H1 (cell line): ENCODE measurements around the gene DSE. TPM values are rescaled to one million over a fixed set of nuclear protein-coding genes. Genes with fewer than 3 reads are reported as not detected.

Experiments
- CTCF ChIA-PET: fragments of 300-600 bp; sonication (Branson Sonifier 250); formaldehyde crosslinking; loops from one replicate; lab custom pipeline; 2021; ENCODE audit not compliant: partially characterized antibody; lab: Charles Lee
- POLR2A ChIA-PET: fragments of 300-600 bp; sonication (Branson Sonifier 250); formaldehyde crosslinking; loops from one replicate; lab custom pipeline; 2021; ENCODE audit warnings: inconsistent platforms; ENCODE audit not compliant: partially characterized antibody; lab: Charles Lee
- DNase-seq, 2 experiments: peaks; one replicate each; pipeline versions ENCODE4 v3.0.0 to v3.0.0-alpha.2; 2010 to 2022; ENCODE audit warnings: low spot score in 2 of 2, low read depth in 1 of 2, mixed read lengths in 1 of 2
- FAIRE-seq: peaks from 2 replicates; lab custom pipeline; 2011; peaks lifted over from hg19 to GRCh38; lab: Jason Lieb, UNC
- H2AFZ ChIP-seq: 2 replicates; pipeline ENCODE4 v1.8.1; 2012; ENCODE audit warnings: low read length, inconsistent platforms
- H2AK5ac ChIP-seq: 2 replicates; pipeline ENCODE4 v1.6.1; 2013; ENCODE audit warnings: low read depth, low read length
- H2BK120ac ChIP-seq: replicated peaks from 2 replicates; pipeline ENCODE3; 2013; ENCODE audit warnings: low read depth, low read length, inconsistent platforms
- H2BK12ac ChIP-seq: 2 replicates; pipeline ENCODE4 v1.6.1; 2013; ENCODE audit warnings: low read depth, low read length
- H2BK15ac ChIP-seq: 2 replicates; pipeline ENCODE4 v1.6.1; 2013; ENCODE audit warnings: low read length
- H2BK20ac ChIP-seq: 2 replicates; pipeline ENCODE4 v1.6.1; 2013; ENCODE audit warnings: low read length
- H2BK5ac ChIP-seq: 2 replicates; pipeline ENCODE4 v1.6.1; 2013; ENCODE audit warnings: low read depth, low read length
- H3K14ac ChIP-seq: 2 replicates; pipeline ENCODE4 v1.6.1; 2013; ENCODE audit warnings: inconsistent platforms; ENCODE audit not compliant: insufficient read length
- H3K18ac ChIP-seq: 2 replicates; pipeline ENCODE4 v1.6.1; 2013; ENCODE audit warnings: low read length; ENCODE audit errors: extremely low read depth
- H3K23ac ChIP-seq: 2 replicates; pipeline ENCODE4 v1.6.1; 2013; ENCODE audit warnings: inconsistent platforms; ENCODE audit not compliant: insufficient read length
- H3K23me2 ChIP-seq: 2 replicates; pipeline ENCODE4 v1.6.1; 2013; ENCODE audit warnings: low read depth, low read length
- H3K27ac ChIP-seq: 2 replicates; pipeline ENCODE4 v1.6.1; 2011; ENCODE audit warnings: low read depth, low read length, inconsistent platforms
- H3K27me3 ChIP-seq, 4 experiments: replicated peaks in 1 of 4; 1 replicate in 1 of 4; 2 replicates in 3 of 4; pipeline versions ENCODE4 v1.6.1 to v1.8.1; 2011 to 2013; ENCODE audit warnings: low read length in 3 of 4, mild to moderate bottlenecking in 3 of 4, inconsistent platforms in 2 of 4, mixed read lengths in 2 of 4, moderate library complexity in 1 of 4; ENCODE audit not compliant: control insufficient read depth in 3 of 4, insufficient read depth in 3 of 4; ENCODE audit errors: extremely low read depth in 1 of 4
- H3K36me3 ChIP-seq, 4 experiments: 2 replicates each; pipeline versions ENCODE4 v1.6.1 to v1.8.1; 2011 to 2013; ENCODE audit warnings: mild to moderate bottlenecking in 4 of 4, low read length in 3 of 4, moderate library complexity in 2 of 4, control low read depth in 1 of 4, inconsistent platforms in 1 of 4; ENCODE audit not compliant: insufficient read depth in 4 of 4, control insufficient read depth in 2 of 4
- H3K4ac ChIP-seq: replicated peaks from 2 replicates; pipeline ENCODE3; 2013; ENCODE audit warnings: low read length, low read depth, mixed read lengths, inconsistent platforms; ENCODE audit not compliant: insufficient read length
- H3K4me1 ChIP-seq, 4 experiments: replicated peaks in 1 of 4; 1 replicate in 1 of 4; 2 replicates in 3 of 4; pipeline versions ENCODE4 v1.6.1 to v1.8.1; 2011 to 2013; ENCODE audit warnings: low read length in 3 of 4, inconsistent platforms in 2 of 4, mixed read lengths in 1 of 4; ENCODE audit not compliant: insufficient read depth in 4 of 4, control insufficient read depth in 3 of 4
- H3K4me2 ChIP-seq, 2 experiments: 2 replicates each; pipeline versions ENCODE4 v1.6.1 to v1.8.1; 2011 to 2013; ENCODE audit warnings: low read depth in 2 of 2, low read length in 2 of 2, control low read depth in 1 of 2, inconsistent platforms in 1 of 2, mild to moderate bottlenecking in 1 of 2; ENCODE audit not compliant: insufficient read depth in 1 of 2
- H3K4me3 ChIP-seq, 4 experiments: fragments of 200-600, 300-600 bp in 1 of 4; sonication (generic), shearing (Covaris generic), sonication (Bioruptor Twin) in 1 of 4; 2 replicates each; pipeline versions ENCODE4 v1.5.1 to v1.8.1; 2011 to 2016; ENCODE audit warnings: low read length in 4 of 4, low read depth in 3 of 4, control low read depth in 2 of 4, inconsistent platforms in 2 of 4, mild to moderate bottlenecking in 2 of 4, mixed read lengths in 1 of 4, moderate library complexity in 1 of 4; ENCODE audit not compliant: insufficient read depth in 2 of 4; ENCODE audit errors: extremely low read depth in 1 of 4
- H3K56ac ChIP-seq: replicated peaks from 2 replicates; pipeline ENCODE3; 2013; ENCODE audit warnings: low read depth, mild to moderate bottlenecking, mixed read lengths, low read length, inconsistent platforms; ENCODE audit not compliant: insufficient read length
- H3K79me1 ChIP-seq: 2 replicates; pipeline ENCODE4 v1.6.1; 2013; ENCODE audit warnings: low read depth, low read length, control low read depth
- H3K79me2 ChIP-seq, 2 experiments: 2 replicates each; pipeline versions ENCODE4 v1.6.1 to v1.8.1; 2012 to 2013; ENCODE audit warnings: low read length in 2 of 2, mild to moderate bottlenecking in 2 of 2, inconsistent platforms in 1 of 2; ENCODE audit not compliant: insufficient read depth in 2 of 2, control insufficient read depth in 1 of 2
- H3K9ac ChIP-seq, 4 experiments: replicated peaks in 1 of 4; 1 replicate in 1 of 4; 2 replicates in 3 of 4; pipeline versions ENCODE4 v1.6.1 to v1.8.1; 2011 to 2013; ENCODE audit warnings: low read depth in 3 of 4, low read length in 3 of 4, control low read depth in 2 of 4, mild to moderate bottlenecking in 2 of 4, moderate library complexity in 2 of 4, inconsistent platforms in 1 of 4; ENCODE audit errors: extremely low read depth in 1 of 4
- H3K9me3 ChIP-seq, 2 experiments: 2 replicates each; pipeline versions ENCODE4 v1.6.1 to v1.8.1; 2012 to 2013; ENCODE audit warnings: mild to moderate bottlenecking in 2 of 2, moderate library complexity in 2 of 2, control low read depth in 1 of 2, inconsistent platforms in 1 of 2, low read depth in 1 of 2, low read length in 1 of 2, mixed read lengths in 1 of 2; ENCODE audit not compliant: insufficient read depth in 2 of 2
- H4K20me1 ChIP-seq, 2 experiments: replicated peaks in 1 of 2; 2 replicates each; pipeline versions ENCODE3 to v1.8.1; 2011 to 2013; ENCODE audit warnings: inconsistent platforms in 2 of 2, low read length in 2 of 2, mild to moderate bottlenecking in 1 of 2; ENCODE audit not compliant: insufficient read depth in 2 of 2, control insufficient read depth in 1 of 2
- H4K5ac ChIP-seq: 2 replicates; pipeline ENCODE4 v1.6.1; 2013; ENCODE audit warnings: low read length, low read depth, mixed read lengths, inconsistent platforms; ENCODE audit not compliant: insufficient read length
- H4K8ac ChIP-seq: 2 replicates; pipeline ENCODE4 v1.8.0; 2013; ENCODE audit warnings: mild to moderate bottlenecking, moderate library complexity, low read length, inconsistent platforms; ENCODE audit not compliant: insufficient read depth; ENCODE audit errors: extremely low read depth
- H4K91ac ChIP-seq: replicated peaks from 2 replicates; pipeline ENCODE3; 2013; ENCODE audit warnings: low read length, mixed read lengths, inconsistent platforms; ENCODE audit not compliant: insufficient read length
- CBX8 ChIP-seq: fragments of 300-800, 300-1000 bp; sonication (generic); IDR thresholded peaks from 2 replicates; pipeline ENCODE4 v1.7.1; 2016; ENCODE audit warnings: low read depth, low read length, borderline replicate concordance
- CREB1 ChIP-seq: IDR thresholded peaks from 2 replicates; pipeline ENCODE4 v1.6.1; 2012; ENCODE audit warnings: inconsistent platforms
- EZH2 ChIP-seq: fragments of 200-600 bp; sonication (generic); IDR thresholded peaks from 2 replicates; pipeline ENCODE4 v1.7.1; 2012; ENCODE audit warnings: low read depth, mild to moderate bottlenecking, moderate library complexity, low read length, inconsistent platforms; ENCODE audit not compliant: severe bottlenecking
- KDM1A ChIP-seq: fragments of 200-600, 300-600 bp; sonication (generic); IDR thresholded peaks from 2 replicates; pipeline ENCODE4 v1.7.1; 2016; ENCODE audit warnings: mild to moderate bottlenecking, low read length, borderline replicate concordance
- KDM4A ChIP-seq: IDR thresholded peaks from one replicate; pipeline ENCODE4 v1.7.1; 2012; ENCODE audit warnings: low read depth, mild to moderate bottlenecking, moderate library complexity, low read length, inconsistent platforms; ENCODE audit not compliant: severe bottlenecking
- POLR2A ChIP-seq, 2 experiments: IDR thresholded peaks; 1 replicate in 1 of 2; 2 replicates in 1 of 2; pipeline ENCODE4 v1.6.1; 2011; ENCODE audit warnings: low read depth in 2 of 2, low read length in 2 of 2, mild to moderate bottlenecking in 2 of 2; ENCODE audit errors: control extremely low read depth in 1 of 2
- POLR2AphosphoS5 ChIP-seq: IDR thresholded peaks from 2 replicates; pipeline ENCODE4 v1.6.1; 2011; ENCODE audit warnings: low read depth, low read length
- RNF2 ChIP-seq: fragments of 200-900, 300-1000 bp; sonication (generic); IDR thresholded peaks from 2 replicates; pipeline ENCODE4 v1.7.1; 2016; ENCODE audit warnings: borderline replicate concordance, low read depth, mild to moderate bottlenecking, antibody characterized with exemption, low read length; ENCODE audit not compliant: poor library complexity, severe bottlenecking; ENCODE audit errors: missing control alignments
- SIRT6 ChIP-seq: IDR thresholded peaks from one replicate; pipeline ENCODE4 v1.7.1; 2012; ENCODE audit warnings: low read length, inconsistent platforms
- SP4 ChIP-seq: IDR thresholded peaks from 2 replicates; pipeline ENCODE4 v1.6.1; 2012; ENCODE audit warnings: low read length, inconsistent platforms
- YY1 ChIP-seq: IDR thresholded peaks from 2 replicates; pipeline ENCODE4 v1.6.1; 2011; ENCODE audit warnings: low read depth, mild to moderate bottlenecking, low read length
- WGBS, 2 experiments: shearing (Covaris generic) in 1 of 2; methylation state at CpG; one replicate each; pipeline versions ENCODE4 v1.1.6 to v1.1.7; 2013 to 2015; ENCODE audit warnings: low lambda C conversion rate in 2 of 2, mixed read lengths in 2 of 2, inconsistent platforms in 1 of 2, low coverage in 1 of 2, missing lambda C conversion rate in 1 of 2; ENCODE audit not compliant: insufficient replicate concordance in 2 of 2, insufficient coverage in 1 of 2, insufficient read length in 1 of 2; ENCODE audit errors: extremely low coverage in 1 of 2, missing lambda C conversion rate in 1 of 2; 5-methylcytosine and 5-hydroxymethylcytosine counted together
- polyA plus RNA-seq, 7 experiments: library from polyadenylated mRNA; depleted of rRNA in 3 of 7; stranded (reverse) in 5 of 7; unstranded in 2 of 7; fragments of >200 nt in 5 of 7; fragments of 200-250 nt in 2 of 7; gene quantifications; 1 replicate in 5 of 7; 2 replicates in 1 of 7; 4 replicates in 1 of 7; pipeline versions ENCODE4 v1.2.1 to v1.2.3, GENCODE V29; 2011 to 2013; ENCODE audit warnings: missing spikeins in 2 of 7, mixed read lengths in 2 of 7
- total RNA-seq: library from RNA; stranded (reverse); fragmentation: NEBNext Ultra II Directional; extraction: Animal tissue kit (Norgen Biotek cat#: 25700); gene quantifications from 2 replicates; pipeline ENCODE4 v1.2.1, GENCODE V29; 2021

DSE gene
- total and polyA plus RNA-seq, 2 of the 8 experiments (the other 6 are each of a cell fraction or from before 2014, with no cell fraction given): 32.5 to 94.4 TPM

GRCh38 chr6:116426551-116426950, 55.8 kb downstream of the DSE start:
- H3K4me3 ChIP-seq: no peak overlapping the region
- H3K18ac ChIP-seq: no peak overlapping the region
- H3K4me1 ChIP-seq: peaks cover 0 to 6% (median 0%) of the 10 kb centered on the region in 4 experiments; a peak in 2 of 7 replicates
- H4K91ac ChIP-seq: no peak overlapping the region
- TF ChIP-seq KDM1A (no peak), POLR2A (IDR thresholded peaks at IDR 0.05; ENCODE audit: control extremely low read depth in 1 of 2, low read depth in 2 of 2, low read length in 2 of 2) (no peak), POLR2AphosphoS5 (no peak), YY1 (no peak), RNF2 (no peak), CBX8 (no peak), SIRT6 (no peak), CREB1 (no peak), EZH2 (no peak), SP4 (no peak), KDM4A (no peak)
- peaks cover 0 to 20% of the 10 kb centered on the region in 2 experiments; a peak in 2 of 4 replicates for H3K79me2 ChIP-seq
- POLR2A ChIA-PET: interaction anchor here (1.3 kb wide), 1 partner anchor 10 kb away, joined by 3 read pairs; no protein-coding TSS in a partner anchor
- H2BK5ac ChIP-seq: no peak overlapping the region
- H3K56ac ChIP-seq: no peak overlapping the region
- DNase-seq (no peak), FAIRE-seq (peak; percentile 13)
- H4K5ac ChIP-seq: no peak overlapping the region
- H3K23me2 ChIP-seq: no peaks in the 10 kb centered on the region
- no peak overlapping the region for H4K8ac ChIP-seq
- peaks cover 0 to 15% (median 5%) of the 10 kb centered on the region in 4 experiments; a peak in 6 of 8 replicates for H3K36me3 ChIP-seq
- peak overlapping the region; percentile 56; the same call in 1 of the 2 replicates for H2BK20ac ChIP-seq
- no peak overlapping the region for H2AFZ ChIP-seq
- H3K27ac ChIP-seq: no peak overlapping the region
- no peak overlapping the region for H2BK12ac ChIP-seq
- H3K79me1 ChIP-seq: no peaks in the 10 kb centered on the region
- H3K23ac ChIP-seq: no peak overlapping the region
- CTCF ChIA-PET: interaction anchor here (0.6 to 2.5 kb wide), 6 partner anchors 10 to 166 kb away, joined by 3 to 9 read pairs (median 4); no protein-coding TSS in a partner anchor
- H3K9ac ChIP-seq: no peak overlapping the region
- H2BK15ac ChIP-seq: no peak overlapping the region
- no peak overlapping the region for H3K4me2 ChIP-seq
- no peaks in the 10 kb centered on the region for H4K20me1 ChIP-seq
- H3K14ac ChIP-seq: no peak overlapping the region
- 88% methylated on average over 3 of the region's 3 CpGs; no CpG with 5 or more reads in 1 of the 2 experiments for WGBS, 2 experiments
- H3K27me3 ChIP-seq: no peaks in the 10 kb centered on the region
- no peak overlapping the region for H2AK5ac ChIP-seq
- no peak overlapping the region for H2BK120ac ChIP-seq
- H3K4ac ChIP-seq: no peak overlapping the region
- H3K9me3 ChIP-seq: no peaks in the 10 kb centered on the region
